Measurements from ENCODE around the gene RSRC1.

RSRC1 gene

DNA sequence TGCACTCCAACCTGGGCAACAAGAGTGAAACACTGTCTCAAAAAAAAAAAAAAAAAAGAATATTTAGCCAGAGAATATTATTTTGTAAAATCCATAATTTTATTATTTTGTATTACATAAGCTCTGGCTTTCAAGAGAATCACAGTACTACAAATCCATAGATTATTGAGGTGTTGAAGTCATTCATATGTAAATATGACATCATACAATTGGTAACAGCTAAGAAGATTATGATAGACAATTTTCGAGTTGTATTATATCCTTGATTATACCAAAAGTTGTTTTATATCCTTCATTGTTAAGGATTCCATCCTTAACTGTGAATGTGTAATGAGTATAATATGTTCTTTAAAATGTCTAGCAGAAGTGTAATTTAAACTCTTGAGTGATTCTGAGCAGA lies 464.8 kb downstream of the RSRC1 start:
- no peaks in the 10 kb centered on the region for H3K9me3 ChIP-seq (ENCODE audit: control insufficient read depth, low read length)
- H3K4me2 ChIP-seq (ENCODE audit: low read length): no peak overlapping the region
- no peak overlapping the region for H3K4me3 ChIP-seq (ENCODE audit: low read depth, low read length)
- TF ChIP-seq CTCF (IDR thresholded peaks at IDR 0.05): no peak
- H3K27ac ChIP-seq: no peak overlapping the region
- H3K36me3 ChIP-seq (ENCODE audit: control insufficient read depth, insufficient read depth, low read length): no peaks in the 10 kb centered on the region
- peaks cover 9% of the 10 kb centered on the region for H3K79me2 ChIP-seq
- H2AFZ ChIP-seq: no peak overlapping the region
- H3K9ac ChIP-seq: no peak overlapping the region
- no peaks in the 10 kb centered on the region for H3K27me3 ChIP-seq (ENCODE audit: control insufficient read depth, insufficient read depth, low read length)
- H3K4me1 ChIP-seq: peaks cover 4% of the 10 kb centered on the region

DNA sequence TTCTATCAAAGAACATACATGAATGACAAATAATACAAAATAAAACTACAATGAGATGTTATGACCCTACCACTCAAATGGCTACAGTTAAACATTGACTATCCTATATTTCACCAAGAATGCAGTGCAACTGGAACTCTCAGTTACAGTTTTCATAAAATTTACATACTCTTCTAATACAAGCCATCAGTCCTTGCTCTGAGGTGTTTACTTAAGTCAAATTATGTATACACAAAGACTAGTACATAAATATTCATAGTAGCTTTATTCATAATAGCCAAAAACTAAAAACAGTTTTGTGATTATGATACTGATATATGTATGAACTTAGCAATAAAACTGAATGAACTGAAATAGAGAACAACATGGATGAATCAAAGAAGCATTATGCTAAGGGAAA lies 480.3 kb downstream of the RSRC1 start:
- no peak for TF ChIP-seq CTCF (IDR thresholded peaks at IDR 0.05)
- H2AFZ ChIP-seq: no peak overlapping the region
- H3K27ac ChIP-seq: no peak overlapping the region
- no peak overlapping the region for H3K9ac ChIP-seq
- H3K36me3 ChIP-seq (ENCODE audit: control insufficient read depth, insufficient read depth, low read length): no peaks in the 10 kb centered on the region
- H3K27me3 ChIP-seq (ENCODE audit: control insufficient read depth, insufficient read depth, low read length): no peaks in the 10 kb centered on the region
- no peak overlapping the region for H3K4me2 ChIP-seq (ENCODE audit: low read length)
- H3K79me2 ChIP-seq: no peaks in the 10 kb centered on the region
- no peaks in the 10 kb centered on the region for H3K9me3 ChIP-seq (ENCODE audit: control insufficient read depth, low read length)
- H3K4me1 ChIP-seq: no peaks in the 10 kb centered on the region
- H3K4me3 ChIP-seq (ENCODE audit: low read depth, low read length): no peak overlapping the region

Data from parathyroid adenoma (tissue), 2 donors.